Naive thymus-derived CD8-positive, alpha-beta T cell (primary cell): ENCODE results near the gene JPH2. TPM values are rescaled to one million over a fixed set of nuclear protein-coding genes. Genes with fewer than 3 reads are reported as not detected.
"Not testable (repeated sequence)": the region's sequence is repeated elsewhere in the genome, so short reads cannot be mapped to it uniquely, and the experiment has no call there.

Experiments
- ATAC-seq, 2 donors: fragments of 150-1000 bp; cut with Tn5 transposase in 1 of 2; sonication (Bioruptor Pico), chemical (Tn5 transposase) in 1 of 2; 1 replicate in 1 of 2; 2 replicates in 1 of 2; pipeline ENCODE4 v1.10.0; 2021; ENCODE audit warnings: mild to moderate bottlenecking in 2 of 2, moderate library complexity in 2 of 2
- POLR2A ChIA-PET: fragments of 350-600 bp; sonication (Branson Sonifier 250); formaldehyde crosslinking; loops from one replicate; lab custom pipeline; 2021; ENCODE audit warnings: antibody characterized with exemption; lab: Charles Lee
- DNase-seq, 10 donors: peaks; one replicate each; pipeline versions ENCODE4 v3.0.0 to v3.0.0-alpha.2; 2020 to 2022
- H3K27ac Mint-ChIP-seq, 10 donors: one replicate each; pipeline ENCODE4 v1.8.0; 2020 to 2022; ENCODE audit warnings: mild to moderate bottlenecking in 10 of 10, mixed read lengths in 10 of 10, moderate library complexity in 4 of 10, inconsistent platforms in 1 of 10
- H3K27me3 Mint-ChIP-seq, 5 donors: one replicate each; pipeline ENCODE4 v1.8.0; 2021 to 2022; ENCODE audit warnings: mixed read lengths in 5 of 5
- H3K36me3 Mint-ChIP-seq, 3 donors: one replicate each; pipeline ENCODE4 v1.8.0; 2020 to 2022; ENCODE audit warnings: mixed read lengths in 3 of 3, mild to moderate bottlenecking in 2 of 3, inconsistent platforms in 1 of 3
- H3K4me1 Mint-ChIP-seq, 4 donors: one replicate each; pipeline ENCODE4 v1.8.0; 2021 to 2022; ENCODE audit warnings: mixed read lengths in 4 of 4
- H3K4me3 Mint-ChIP-seq, 10 donors: one replicate each; pipeline ENCODE4 v1.8.0; 2020 to 2022; ENCODE audit warnings: mild to moderate bottlenecking in 10 of 10, mixed read lengths in 10 of 10, moderate library complexity in 6 of 10, inconsistent platforms in 1 of 10
- H3K9me3 Mint-ChIP-seq, 9 donors: one replicate each; pipeline ENCODE4 v1.8.0; 2020 to 2022; ENCODE audit warnings: mixed read lengths in 9 of 9, mild to moderate bottlenecking in 3 of 9, inconsistent platforms in 1 of 9, moderate library complexity in 1 of 9
- polyA plus RNA-seq, 3 donors: library from polyadenylated mRNA; unstranded; fragments of 300-500 nt; fragmentation: Illumina TruSeq; gene quantifications; one replicate each; pipeline ENCODE4 v1.2.3, GENCODE V29; 2021
- total RNA-seq, 8 experiments: library from RNA in 2 of 8; stranded (reverse) in 2 of 8; gene quantifications; one replicate each; pipeline ENCODE4 v1.2.3 and lab custom pipeline; 2021 to 2026

The JPH2 gene
- total and polyA plus RNA-seq, 5 experiments from 2014 or later: not detected

DNA sequence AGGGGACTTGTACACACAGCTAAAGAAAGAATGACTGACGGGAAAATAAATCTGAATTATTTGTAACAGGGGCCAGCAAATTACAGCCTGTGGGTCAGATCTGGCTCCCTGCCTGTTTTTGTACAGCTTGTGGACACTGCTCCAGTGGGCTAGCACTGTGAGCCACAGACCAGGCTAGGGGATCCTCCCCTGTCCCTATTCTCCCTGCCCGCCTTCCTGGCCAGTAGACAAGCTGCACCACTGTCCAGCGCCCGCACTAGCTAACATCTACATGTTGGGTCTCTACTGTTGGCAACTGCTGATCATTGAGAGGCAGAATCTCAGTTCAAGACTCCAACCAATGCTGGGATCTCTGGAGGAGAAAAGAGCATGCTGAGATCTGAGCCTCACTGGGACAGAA is 12.9 kb upstream of the JPH2 start:
- peak overlapping the region in 4 of 10 donors; percentile 1 to 69 (median 40) for H3K27ac Mint-ChIP-seq
- POLR2A ChIA-PET: no interaction called here

DNA sequence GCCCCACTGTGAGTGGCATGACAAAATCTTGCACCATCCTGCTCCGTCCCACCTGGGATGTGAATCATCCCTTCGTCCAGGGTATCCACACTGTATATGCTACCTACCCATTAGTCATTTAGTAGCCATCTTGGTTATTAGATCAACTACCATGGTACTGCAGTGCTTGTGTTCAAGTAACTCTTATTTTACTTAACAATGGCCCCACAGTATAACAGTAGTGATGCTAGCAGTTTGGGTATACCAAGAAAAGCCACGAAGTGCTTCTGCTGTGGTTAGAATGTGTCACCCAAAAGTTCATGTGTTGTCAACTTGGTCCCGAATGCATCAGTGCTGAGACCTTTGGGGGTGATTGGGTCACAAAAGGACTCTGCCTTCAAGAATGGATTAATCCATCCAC is 11.9 kb upstream of the JPH2 start:
- H3K27me3 Mint-ChIP-seq: no peaks in the 10 kb centered on the region
- no peak overlapping the region for H3K4me3 Mint-ChIP-seq
- H3K4me1 Mint-ChIP-seq: peaks cover 18 to 36% (median 28%) of the 10 kb centered on the region in 4 donors
- DNase-seq (no peak), ATAC-seq (no peak)
- peaks cover 7 to 77% (median 13%) of the 10 kb centered on the region in 3 donors for H3K36me3 Mint-ChIP-seq
- peak overlapping the region in 4 of 10 donors; percentile 1 to 66 (median 31) for H3K27ac Mint-ChIP-seq
- H3K9me3 Mint-ChIP-seq: no peaks in the 10 kb centered on the region
- POLR2A ChIA-PET: no interaction called here

More for the DNA sequence above, 12.9 kb upstream of the JPH2 start:
- no peaks in the 10 kb centered on the region for H3K27me3 Mint-ChIP-seq
- peaks cover 7 to 83% (median 13%) of the 10 kb centered on the region in 3 donors for H3K36me3 Mint-ChIP-seq
- no peak for ATAC-seq
- peaks cover 18 to 39% (median 30%) of the 10 kb centered on the region in 4 donors for H3K4me1 Mint-ChIP-seq
- H3K4me3 Mint-ChIP-seq: no peak overlapping the region
- H3K9me3 Mint-ChIP-seq: no peaks in the 10 kb centered on the region
- no peak for DNase-seq

DNA sequence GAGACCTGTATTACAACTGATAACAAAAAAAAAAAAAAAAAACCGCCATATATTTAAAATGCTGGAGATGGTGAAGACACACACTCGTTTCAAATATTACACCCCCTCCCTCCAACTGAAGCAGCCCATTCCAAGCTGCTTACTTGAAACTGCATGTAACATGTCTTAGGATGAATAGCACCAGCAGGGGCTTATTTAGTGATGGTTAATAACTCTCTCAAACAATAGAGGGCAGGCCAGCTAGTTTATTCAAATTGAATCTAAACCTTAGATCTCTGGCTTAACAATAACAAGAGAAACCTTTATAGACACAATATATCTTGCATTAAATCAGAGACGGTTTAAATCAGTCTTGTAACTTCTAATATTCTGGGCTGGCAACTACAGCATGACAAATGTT is 9.3 kb upstream of the JPH2 start:
- ATAC-seq: peak; percentile 48 to 71

DNA sequence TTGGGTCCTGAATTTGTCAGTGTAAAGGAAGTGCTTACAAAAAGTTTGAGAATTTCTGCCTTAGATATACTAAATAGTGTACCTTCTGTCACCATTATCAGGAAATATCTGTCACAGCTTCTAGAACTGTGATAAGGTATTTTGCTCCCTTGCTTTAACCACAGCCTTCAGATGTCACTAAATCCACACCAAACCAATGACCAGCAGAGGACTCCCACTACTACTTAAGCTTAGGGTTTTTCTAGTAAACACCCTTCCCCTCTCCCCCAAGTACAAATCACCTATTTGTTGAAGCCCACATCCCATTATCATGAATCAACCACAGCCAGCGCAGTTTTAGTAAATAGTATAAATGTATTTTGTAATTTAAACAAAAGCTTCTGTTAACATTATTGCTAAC is 8.6 kb upstream of the JPH2 start:
- POLR2A ChIA-PET: interaction anchor here (1.0 kb wide), 1 partner anchor 15 kb away, joined by 3 read pairs; the partner anchor contains the start of gene OSER1
- peaks cover 0 to 3% (median 0%) of the 10 kb centered on the region in 5 donors for H3K27me3 Mint-ChIP-seq
- peaks cover 0 to 46% (median 0%) of the 10 kb centered on the region in 3 donors for H3K36me3 Mint-ChIP-seq
- peaks cover 10 to 20% (median 15%) of the 10 kb centered on the region in 4 donors for H3K4me1 Mint-ChIP-seq
- H3K4me3 Mint-ChIP-seq: no peak overlapping the region
- ATAC-seq: no peak
- no peaks in the 10 kb centered on the region for H3K9me3 Mint-ChIP-seq
- H3K27ac Mint-ChIP-seq: peak overlapping the region in 3 of 10 donors; percentile 16 to 52 (median 17)
- no peak for DNase-seq

More for the DNA sequence above, 9.3 kb upstream of the JPH2 start:
- H3K9me3 Mint-ChIP-seq: no peaks in the 10 kb centered on the region
- peaks cover 17 to 24% (median 18%) of the 10 kb centered on the region in 4 donors for H3K4me1 Mint-ChIP-seq
- H3K27me3 Mint-ChIP-seq: no peaks in the 10 kb centered on the region
- no peak overlapping the region for H3K4me3 Mint-ChIP-seq
- H3K36me3 Mint-ChIP-seq: peaks cover 3 to 53% (median 4%) of the 10 kb centered on the region in 3 donors
- DNase-seq: no peak
- POLR2A ChIA-PET: no interaction called here
- peak overlapping the region in 3 of 10 donors; percentile 16 to 47 (median 47) for H3K27ac Mint-ChIP-seq

DNA sequence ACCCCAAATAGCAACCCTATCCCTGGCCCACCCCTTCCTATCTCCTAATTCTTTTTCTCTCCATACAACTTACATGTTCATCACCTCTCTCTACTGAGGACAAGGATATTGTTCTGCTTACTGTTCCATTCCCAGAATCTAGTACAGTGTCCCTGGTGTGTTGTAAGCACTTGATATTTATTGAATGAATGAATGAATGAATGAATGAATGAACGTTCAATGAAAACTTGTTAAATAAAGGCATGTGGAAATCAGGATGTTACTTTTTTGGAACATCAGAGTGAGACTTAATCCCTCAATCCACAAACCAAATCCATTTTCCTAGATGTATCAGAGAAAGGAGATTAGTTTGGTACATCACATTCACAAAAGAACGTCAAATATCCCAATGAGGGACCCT is 6.8 kb upstream of the JPH2 start:
- no peak overlapping the region for H3K4me3 Mint-ChIP-seq
- ATAC-seq (no peak), DNase-seq (no peak)
- peaks cover 0 to 13% (median 6%) of the 10 kb centered on the region in 4 donors for H3K4me1 Mint-ChIP-seq
- H3K9me3 Mint-ChIP-seq: no peaks in the 10 kb centered on the region
- H3K36me3 Mint-ChIP-seq: peaks cover 0 to 28% (median 0%) of the 10 kb centered on the region in 3 donors
- H3K27me3 Mint-ChIP-seq: peaks cover 4 to 8% (median 7%) of the 10 kb centered on the region in 5 donors
- peak overlapping the region in 1 of 10 donors; percentile 60 for H3K27ac Mint-ChIP-seq
- POLR2A ChIA-PET: no interaction called here

DNA sequence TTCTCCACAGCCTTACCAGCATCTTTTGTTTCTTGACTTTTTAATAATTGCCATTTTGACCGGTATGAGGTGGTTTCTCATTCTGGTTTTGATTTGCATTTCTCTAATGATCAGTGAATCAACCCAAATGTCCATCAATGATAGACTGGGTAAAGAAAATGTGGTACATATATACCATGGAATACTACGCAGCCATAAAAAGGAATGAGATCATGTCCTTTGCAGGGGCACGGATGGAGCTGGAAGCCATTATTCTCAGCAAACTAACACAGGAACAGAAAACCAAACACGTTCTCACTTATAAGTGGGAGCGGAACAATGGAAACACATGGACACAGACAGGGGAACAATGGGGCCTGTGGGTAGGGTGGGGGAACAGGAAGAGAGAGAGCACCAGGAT is 4.7 kb upstream of the JPH2 start:
- H3K9me3 Mint-ChIP-seq, H3K27ac Mint-ChIP-seq, DNase-seq, ATAC-seq, POLR2A ChIA-PET, H3K4me3 Mint-ChIP-seq: not testable (repeated sequence)
- H3K27me3 Mint-ChIP-seq: peaks cover 16 to 25% (median 23%) of the 10 kb centered on the region in 5 donors
- peaks cover 16 to 23% (median 18%) of the 10 kb centered on the region in 4 donors for H3K4me1 Mint-ChIP-seq
- H3K36me3 Mint-ChIP-seq: peaks cover 0 to 12% (median 0%) of the 10 kb centered on the region in 3 donors

DNA sequence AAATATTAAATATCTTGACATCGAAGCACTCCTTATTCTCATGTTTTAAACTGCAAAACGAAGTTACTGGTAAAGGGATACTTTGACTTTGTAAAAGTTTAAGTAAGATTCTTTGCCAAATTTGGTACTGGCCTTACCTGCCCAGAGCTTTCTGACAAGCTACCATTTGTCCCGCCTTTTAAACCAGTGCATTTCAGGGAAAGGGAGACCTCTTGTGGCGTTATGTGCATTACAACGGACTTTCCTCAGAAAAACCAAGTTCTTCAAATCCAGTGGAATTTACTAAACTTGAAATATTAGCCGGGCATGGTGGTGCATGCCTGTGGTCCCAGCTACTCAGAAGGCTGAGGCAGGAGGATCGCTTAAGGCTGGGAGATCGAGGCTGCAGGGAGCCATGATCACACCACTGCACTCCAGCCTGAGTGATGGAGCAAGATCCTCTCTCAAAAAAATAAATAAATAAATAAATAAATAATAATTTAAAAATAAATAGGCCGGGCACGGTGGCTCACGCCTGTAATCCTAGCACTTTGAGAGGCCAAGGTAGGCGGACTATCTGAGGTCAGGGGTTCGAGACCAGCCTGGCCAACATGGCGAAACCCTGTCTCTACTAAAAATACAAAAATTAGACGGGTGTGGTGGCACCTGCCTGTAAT is 3.3 kb upstream of the JPH2 start:
- not testable (repeated sequence) for H3K36me3 Mint-ChIP-seq, H3K9me3 Mint-ChIP-seq, H3K4me3 Mint-ChIP-seq
- Mint-ChIP-seq H3K27me3 (peaks cover 25 to 38% (median 34%) of the 10 kb centered on the region in 5 donors), H3K4me1 (peaks cover 19 to 22% (median 20%) of the 10 kb centered on the region in 4 donors), H3K27ac (peak overlapping the region in 1 of 10 donors; percentile 11)
- POLR2A ChIA-PET: interaction anchor here (1.5 kb wide), 1 partner anchor 74 kb away, joined by 6 read pairs; no protein-coding TSS in a partner anchor
- DNase-seq: peak in 8 of 10 donors; percentile 27 to 60 (median 51)
- ATAC-seq: peak; percentile 51

DNA sequence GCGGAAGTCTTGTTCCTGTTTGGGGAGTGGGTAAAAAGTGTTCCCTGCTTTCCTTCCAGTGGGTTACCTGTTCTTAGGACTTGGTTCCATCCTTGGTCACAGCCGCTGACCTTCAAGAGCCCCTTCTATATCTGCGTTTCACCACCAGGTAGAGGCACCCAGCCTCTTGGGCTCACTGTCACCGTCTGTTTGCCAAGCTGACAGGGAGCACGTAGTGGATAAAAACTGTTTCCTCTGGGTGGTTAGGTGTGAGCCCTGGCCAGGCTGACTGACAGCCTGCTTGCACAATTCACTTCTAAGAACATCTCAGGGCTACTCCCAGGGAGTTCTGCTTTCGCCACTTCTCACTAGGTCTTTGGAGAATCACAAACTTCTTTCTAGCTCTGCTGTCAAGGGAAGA is 1.8 kb upstream of the JPH2 start:
- Mint-ChIP-seq H3K9me3 (no peaks in the 10 kb centered on the region), H3K4me1 (peaks cover 19 to 22% (median 20%) of the 10 kb centered on the region in 4 donors), H3K36me3 (no peaks in the 10 kb centered on the region), H3K4me3 (no peak overlapping the region), H3K27me3 (peaks cover 31 to 51% (median 40%) of the 10 kb centered on the region in 5 donors), H3K27ac (no peak overlapping the region)
- ATAC-seq (no peak), DNase-seq (no peak)
- POLR2A ChIA-PET: no interaction called here

DNA sequence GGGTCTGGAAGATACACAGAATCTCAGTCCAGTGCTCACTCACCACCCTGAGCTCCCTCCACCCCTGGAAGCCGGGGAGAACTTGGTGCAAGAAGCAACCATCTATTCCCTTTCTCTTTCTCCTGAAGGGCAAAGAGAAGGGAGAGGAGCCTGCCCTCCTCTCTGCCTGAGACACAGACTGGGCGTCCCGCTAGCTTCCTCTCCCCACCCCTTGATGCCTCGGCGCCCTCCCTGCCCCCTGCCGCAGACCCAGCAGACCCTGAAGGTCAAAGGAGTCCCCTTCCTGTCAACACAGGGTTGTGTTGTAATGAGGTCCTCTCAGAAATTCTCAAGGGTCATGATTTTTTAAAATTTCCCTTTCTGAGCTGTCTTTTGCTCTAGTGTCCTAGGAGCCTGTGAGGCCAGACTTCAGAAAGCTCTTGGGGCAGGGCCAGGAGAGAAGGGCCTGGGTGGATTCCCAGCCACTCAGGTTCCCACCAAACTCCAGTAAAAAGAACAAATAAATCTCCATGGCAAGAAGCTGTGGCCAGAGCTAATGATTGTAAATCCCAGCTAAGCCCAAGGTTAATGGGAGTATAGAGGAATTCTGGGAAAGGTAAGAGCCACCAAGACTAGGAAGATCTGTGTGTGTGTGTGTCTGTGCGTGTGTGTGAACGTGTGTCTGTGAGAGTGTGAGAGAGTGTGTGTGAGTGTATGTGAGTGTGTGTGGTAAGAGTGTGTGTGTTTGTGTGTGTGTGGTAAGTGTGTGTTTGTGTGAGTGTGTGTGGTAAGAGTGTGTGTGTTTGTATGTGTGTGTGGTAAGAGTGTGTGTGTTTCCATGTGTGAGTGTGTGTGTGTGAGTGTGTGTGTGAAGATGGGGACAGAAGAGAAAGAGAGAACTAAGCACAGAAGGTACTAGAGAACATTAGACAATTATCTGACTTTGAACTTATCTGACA is 1.1 kb upstream of the JPH2 start:
- POLR2A ChIA-PET: interaction anchor here (0.5 kb wide), 1 partner anchor 24 kb away, joined by 3 read pairs; no protein-coding TSS in a partner anchor

DNA sequence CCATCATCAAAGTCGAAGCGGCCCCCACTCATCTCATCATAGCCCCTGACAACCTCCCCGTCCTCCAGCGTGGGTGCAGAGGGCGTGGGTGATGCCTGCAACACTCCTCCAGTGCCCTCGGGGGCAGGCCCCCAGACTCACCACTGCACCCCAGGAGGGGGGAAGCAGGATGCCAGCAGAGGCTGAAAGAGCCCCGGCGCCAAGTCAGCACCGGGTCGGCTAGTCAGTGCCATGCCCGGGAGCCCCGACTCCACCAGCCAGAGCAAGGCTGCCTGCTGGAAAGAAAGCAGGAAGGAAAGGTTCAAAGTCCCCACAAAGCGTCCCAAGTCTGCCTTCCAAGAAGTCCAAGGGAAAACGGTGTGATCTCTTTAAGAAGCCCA is 324 bp downstream of the JPH2 start:
- Mint-ChIP-seq H3K27me3 (peaks cover 38 to 72% (median 54%) of the 10 kb centered on the region in 5 donors), H3K27ac (no peak overlapping the region), H3K9me3 (no peaks in the 10 kb centered on the region), H3K4me3 (peak overlapping the region in 7 of 10 donors; percentile 32 to 76 (median 55)), H3K36me3 (no peaks in the 10 kb centered on the region), H3K4me1 (peaks cover 17 to 22% (median 20%) of the 10 kb centered on the region in 4 donors)
- no peak for DNase-seq
- POLR2A ChIA-PET: no interaction called here
- ATAC-seq: peak in 1 of 2 donors; percentile 26

More for the DNA sequence above, 1.1 kb upstream of the JPH2 start:
- H3K4me3 Mint-ChIP-seq: peak overlapping the region in 9 of 10 donors; percentile 11 to 73 (median 64)
- no peaks in the 10 kb centered on the region for H3K9me3 Mint-ChIP-seq
- H3K27me3 Mint-ChIP-seq: peaks cover 34 to 58% (median 44%) of the 10 kb centered on the region in 5 donors
- peak overlapping the region in 1 of 10 donors; percentile 19 for H3K27ac Mint-ChIP-seq
- DNase-seq: no peak
- peak; percentile 58 to 61 for ATAC-seq
- peaks cover 17 to 22% (median 20%) of the 10 kb centered on the region in 4 donors for H3K4me1 Mint-ChIP-seq
- no peaks in the 10 kb centered on the region for H3K36me3 Mint-ChIP-seq

DNA sequence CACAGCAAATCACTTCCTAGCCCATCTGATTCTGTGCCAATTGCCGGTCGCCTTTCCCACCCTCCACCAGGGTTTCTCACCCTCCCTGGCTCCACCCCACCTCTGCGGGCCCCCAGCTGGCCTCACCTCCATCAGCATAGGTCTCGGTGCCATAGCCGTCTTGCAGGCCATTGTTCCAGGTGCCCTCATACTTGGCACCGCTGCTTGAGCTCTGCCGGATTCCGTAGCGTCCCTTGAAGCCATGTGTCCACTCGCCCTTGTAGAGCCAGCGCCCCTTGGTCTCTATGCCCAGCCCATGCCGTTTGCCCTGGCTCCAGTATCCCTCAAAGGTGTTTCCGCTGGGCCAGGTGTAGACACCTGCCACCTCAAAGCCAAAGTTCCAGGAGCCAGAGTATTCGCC is 787 bp downstream of the JPH2 start:
- DNase-seq (no peak), ATAC-seq (no peak)
- Mint-ChIP-seq H3K4me3 (peak overlapping the region in 5 of 10 donors; percentile 23 to 76 (median 60)), H3K4me1 (peaks cover 17 to 22% (median 20%) of the 10 kb centered on the region in 4 donors), H3K27me3 (peaks cover 40 to 77% (median 58%) of the 10 kb centered on the region in 5 donors), H3K36me3 (no peaks in the 10 kb centered on the region), H3K27ac (no peak overlapping the region), H3K9me3 (no peaks in the 10 kb centered on the region)
- POLR2A ChIA-PET: no interaction called here

DNA sequence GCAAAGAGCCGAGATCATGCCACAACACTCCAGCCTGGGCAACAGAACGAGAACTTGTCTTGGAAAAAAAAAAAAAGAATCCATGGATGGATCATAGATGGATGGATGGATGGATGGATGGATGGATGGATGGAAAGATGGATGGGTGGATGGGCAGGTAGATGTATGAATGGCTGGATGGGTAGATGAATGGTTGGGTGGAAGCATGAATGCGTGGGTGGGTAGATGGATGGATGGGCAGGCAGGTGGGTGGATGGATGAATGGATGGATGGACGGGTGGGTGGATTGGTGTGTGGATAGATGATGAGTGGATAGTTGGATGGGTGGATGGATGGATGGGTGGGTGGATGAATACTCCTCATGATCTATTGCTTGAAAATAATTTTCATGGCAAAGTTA is 1.4 kb downstream of the JPH2 start:
- H3K27me3 Mint-ChIP-seq: peaks cover 40 to 83% (median 61%) of the 10 kb centered on the region in 5 donors
- POLR2A ChIA-PET: no interaction called here
- H3K27ac Mint-ChIP-seq: peak overlapping the region in 1 of 10 donors; percentile 9
- ATAC-seq: no peak
- no peaks in the 10 kb centered on the region for H3K36me3 Mint-ChIP-seq
- H3K9me3 Mint-ChIP-seq: no peaks in the 10 kb centered on the region
- DNase-seq: no peak
- peaks cover 15 to 22% (median 20%) of the 10 kb centered on the region in 4 donors for H3K4me1 Mint-ChIP-seq
- no peak overlapping the region for H3K4me3 Mint-ChIP-seq
